Astrocyte of the spinal cord (primary cell): Measurements from ENCODE around the gene IFITM1.

Source experiments
- DNase-seq: peaks from one replicate; pipeline ENCODE4 v3.0.0; 2011; ENCODE audit warnings: low read depth, low spot score
- H3K4me3 ChIP-seq: 2 replicates; pipeline ENCODE4 v1.5.1; 2011; ENCODE audit warnings: low read depth, mild to moderate bottlenecking, low read length, moderate library complexity
- in situ Hi-C: cut with HindIII; loops from 2 replicates; pipeline ENCODE4 v1.10.0; 2017; ENCODE audit warnings: low sequenced_read_pairs
- TF ChIP-seq, protein P1 (sequence below): IDR thresholded peaks from 2 replicates; pipeline ENCODE4 v1.5.1; 2012; ENCODE audit warnings: low read depth, mild to moderate bottlenecking, low read length, inconsistent platforms

IFITM1 gene

DNA sequence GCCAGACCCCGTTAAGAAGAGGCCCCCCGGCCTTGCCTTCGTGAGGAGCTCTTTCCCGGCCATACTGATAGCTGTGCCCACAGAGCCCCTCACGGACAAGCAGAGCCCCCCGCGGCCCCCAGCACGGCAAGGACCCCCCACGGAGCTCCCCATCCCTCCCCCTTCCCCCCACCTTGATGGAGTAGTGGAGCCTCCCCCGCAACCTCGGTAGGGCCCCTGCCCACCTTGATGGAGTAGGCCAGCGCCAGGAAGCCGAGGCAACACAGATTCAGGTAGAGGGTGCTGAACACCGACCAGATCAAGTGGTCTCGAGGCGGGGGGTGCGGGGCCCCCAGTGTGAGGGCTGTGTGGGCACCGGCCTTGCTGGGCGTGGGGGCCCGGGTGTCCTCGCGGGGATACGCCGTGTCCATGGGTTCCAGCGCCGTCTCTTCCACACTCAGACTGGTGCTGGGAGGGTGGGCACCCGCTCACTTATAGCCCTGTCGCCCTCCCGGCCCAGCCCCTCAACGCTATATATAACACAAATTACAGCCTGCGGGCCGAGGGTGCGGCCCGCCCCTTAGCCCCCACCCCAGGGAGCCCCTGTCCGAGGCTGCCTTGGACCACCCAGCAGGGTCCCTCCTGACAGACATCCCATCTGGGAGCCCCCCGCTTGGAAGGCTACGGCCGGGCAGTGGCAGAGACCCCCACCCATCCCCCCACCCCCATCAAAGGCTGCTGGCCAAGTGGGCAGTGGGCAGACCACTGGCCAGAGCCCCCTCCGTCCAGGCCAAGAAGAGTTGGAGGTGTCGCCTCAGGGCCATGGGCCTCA lies 14.6 kb upstream of the IFITM1 start, which contains the start of gene IFITM5:
Gene IFITM5, minus strand, starts transcription at position 446 of the 811 bp plus-strand sequence. Its CDS starts 36 bp downstream, at position 410.
- in situ Hi-C loops: no loop called here
- H3K4me3 ChIP-seq: no peak within 1 kb of the TSS
- DNase-seq: no peak
- TF ChIP-seq, protein P1, sequence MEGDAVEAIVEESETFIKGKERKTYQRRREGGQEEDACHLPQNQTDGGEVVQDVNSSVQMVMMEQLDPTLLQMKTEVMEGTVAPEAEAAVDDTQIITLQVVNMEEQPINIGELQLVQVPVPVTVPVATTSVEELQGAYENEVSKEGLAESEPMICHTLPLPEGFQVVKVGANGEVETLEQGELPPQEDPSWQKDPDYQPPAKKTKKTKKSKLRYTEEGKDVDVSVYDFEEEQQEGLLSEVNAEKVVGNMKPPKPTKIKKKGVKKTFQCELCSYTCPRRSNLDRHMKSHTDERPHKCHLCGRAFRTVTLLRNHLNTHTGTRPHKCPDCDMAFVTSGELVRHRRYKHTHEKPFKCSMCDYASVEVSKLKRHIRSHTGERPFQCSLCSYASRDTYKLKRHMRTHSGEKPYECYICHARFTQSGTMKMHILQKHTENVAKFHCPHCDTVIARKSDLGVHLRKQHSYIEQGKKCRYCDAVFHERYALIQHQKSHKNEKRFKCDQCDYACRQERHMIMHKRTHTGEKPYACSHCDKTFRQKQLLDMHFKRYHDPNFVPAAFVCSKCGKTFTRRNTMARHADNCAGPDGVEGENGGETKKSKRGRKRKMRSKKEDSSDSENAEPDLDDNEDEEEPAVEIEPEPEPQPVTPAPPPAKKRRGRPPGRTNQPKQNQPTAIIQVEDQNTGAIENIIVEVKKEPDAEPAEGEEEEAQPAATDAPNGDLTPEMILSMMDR: no peak

DNA sequence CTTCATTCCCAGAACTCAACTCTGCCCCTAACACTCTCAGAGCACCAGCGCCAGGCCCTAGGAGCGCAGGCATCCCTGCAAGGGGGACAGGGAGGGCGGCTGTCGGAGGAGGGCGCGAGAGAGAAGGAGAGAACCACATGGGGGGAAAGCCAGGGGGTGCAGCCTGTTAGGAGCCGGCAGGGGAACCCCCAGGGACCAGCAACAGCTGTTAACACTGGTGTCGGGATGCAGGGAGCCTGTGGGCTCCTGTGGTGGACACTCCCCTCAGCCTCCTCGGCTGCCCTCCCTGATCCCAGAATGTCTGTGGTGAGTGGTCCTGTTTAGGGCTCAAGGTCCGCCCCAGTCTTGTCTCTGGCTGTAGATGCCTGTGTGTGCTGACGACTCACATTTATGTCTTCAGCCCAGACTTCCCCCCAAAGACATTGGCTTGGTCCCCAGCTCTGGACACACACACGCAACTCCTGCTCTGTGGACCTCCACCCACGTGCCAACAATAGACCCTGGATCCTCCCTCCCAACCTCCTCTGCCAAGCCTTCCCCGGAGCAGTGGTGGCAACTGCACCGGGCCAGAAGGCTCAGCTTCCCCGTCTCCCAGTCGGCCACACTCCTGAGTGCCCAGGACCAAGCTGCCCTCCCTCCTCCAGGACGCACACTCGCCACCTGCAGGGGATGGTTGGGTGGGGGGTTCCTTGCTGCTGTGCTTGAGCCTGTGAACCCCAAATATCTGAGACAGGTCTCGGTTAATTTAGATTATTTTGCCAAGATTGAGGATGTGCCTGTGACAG lies 13.7 kb upstream of the IFITM1 start:
- TF ChIP-seq, protein P1: no peak
- DNase-seq: no peak
- H3K4me3 ChIP-seq: no peak overlapping the region
- in situ Hi-C loops: no loop called here

DNA sequence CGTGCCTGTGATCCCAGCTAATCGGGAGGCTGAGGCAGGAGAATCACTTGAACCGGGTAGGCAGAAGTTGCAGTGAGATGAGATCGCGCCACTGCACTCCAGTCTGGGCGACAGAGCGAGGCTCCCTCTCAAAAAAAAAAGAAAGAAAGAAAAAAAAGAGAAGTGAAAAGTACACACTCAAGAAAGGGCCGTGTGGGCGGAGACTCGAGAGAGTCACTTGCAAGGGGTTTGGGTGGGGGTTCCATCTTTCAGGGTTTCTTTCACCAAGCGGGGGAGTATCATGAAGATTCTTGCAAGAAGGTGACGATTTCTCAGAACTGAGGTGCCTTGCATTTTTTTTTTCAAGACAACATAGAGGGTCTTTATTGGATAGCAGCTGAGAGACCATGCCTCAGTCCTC lies 10.5 kb upstream of the IFITM1 start:
- no peak overlapping the region for H3K4me3 ChIP-seq
- in situ Hi-C loops: no loop called here
- TF ChIP-seq, protein P1: no peak
- no peak for DNase-seq

DNA sequence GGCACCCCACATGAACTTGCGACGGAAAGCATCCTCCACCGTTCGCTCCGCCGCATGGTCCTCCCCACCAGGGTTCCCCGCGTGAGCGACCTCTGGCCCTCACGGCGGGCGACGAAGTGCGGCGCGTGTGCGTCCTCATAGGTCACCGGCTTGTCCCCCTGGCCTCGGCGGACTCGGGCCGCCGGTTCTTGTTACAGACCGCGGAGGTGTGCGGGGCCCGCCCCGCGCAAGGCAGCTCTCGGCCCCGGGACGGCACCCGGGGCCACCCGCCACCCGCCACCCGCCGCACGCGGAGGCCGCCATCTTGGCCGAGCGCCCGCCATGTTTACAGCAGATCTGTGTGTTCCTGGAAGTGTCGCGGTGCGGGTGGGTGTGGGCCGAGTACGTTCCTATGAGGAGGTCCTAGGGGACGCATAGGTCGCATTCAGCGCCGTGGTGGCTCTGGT lies 9.8 kb upstream of the IFITM1 start:
- no peak for DNase-seq

DNA sequence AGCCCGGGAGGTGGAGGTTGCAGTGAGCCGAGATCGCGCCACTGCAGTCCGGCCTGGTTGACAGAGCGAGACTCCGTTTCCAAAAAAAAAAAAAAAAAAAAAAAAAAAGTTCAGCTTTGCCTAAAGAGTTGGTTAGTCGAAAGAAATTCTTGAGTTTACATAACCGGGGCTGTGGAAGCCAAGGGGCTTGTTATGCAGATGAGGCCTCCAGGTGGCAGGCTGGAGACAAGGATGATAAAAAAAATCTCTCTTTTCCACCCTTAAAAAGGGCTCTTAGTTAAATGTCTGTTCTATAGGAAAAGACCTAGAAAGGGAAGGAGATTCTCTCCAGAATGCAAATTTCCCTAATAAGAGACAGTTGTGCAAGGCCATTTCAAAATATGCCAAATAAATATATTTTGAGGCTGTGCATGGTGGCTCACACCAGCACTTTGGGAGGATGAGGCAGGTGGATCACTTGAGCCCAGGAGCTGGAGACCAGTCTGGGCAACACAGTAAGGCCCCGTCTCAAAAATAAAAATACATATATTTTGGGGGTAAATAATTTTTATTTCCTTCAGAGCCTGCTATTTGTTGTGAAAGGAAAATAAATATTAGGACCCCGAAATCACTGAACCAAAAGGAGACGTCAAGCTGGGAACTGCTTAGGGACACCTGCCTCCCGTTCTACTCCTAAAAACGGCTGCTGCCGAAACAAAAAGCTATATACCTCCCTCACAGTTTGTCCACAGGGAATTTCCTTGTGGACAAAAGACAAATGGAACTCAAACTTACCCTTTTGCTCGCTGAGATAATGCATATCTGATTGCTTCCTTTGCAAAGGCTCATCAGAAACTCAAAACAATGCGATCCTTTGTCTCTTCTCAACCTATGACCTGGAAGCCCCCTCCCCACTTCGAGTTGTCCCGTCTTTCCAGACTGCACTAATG lies 8.7 kb upstream of the IFITM1 start:
- H3K4me3 ChIP-seq: no peak overlapping the region
- TF ChIP-seq, protein P1: peak; percentile 82
- in situ Hi-C loops: no loop called here
- peak; percentile 81 for DNase-seq

More for the DNA sequence above, 9.8 kb upstream of the IFITM1 start:
- TF ChIP-seq, protein P1: no peak
- H3K4me3 ChIP-seq: no peak overlapping the region
- in situ Hi-C loops: no loop called here

DNA sequence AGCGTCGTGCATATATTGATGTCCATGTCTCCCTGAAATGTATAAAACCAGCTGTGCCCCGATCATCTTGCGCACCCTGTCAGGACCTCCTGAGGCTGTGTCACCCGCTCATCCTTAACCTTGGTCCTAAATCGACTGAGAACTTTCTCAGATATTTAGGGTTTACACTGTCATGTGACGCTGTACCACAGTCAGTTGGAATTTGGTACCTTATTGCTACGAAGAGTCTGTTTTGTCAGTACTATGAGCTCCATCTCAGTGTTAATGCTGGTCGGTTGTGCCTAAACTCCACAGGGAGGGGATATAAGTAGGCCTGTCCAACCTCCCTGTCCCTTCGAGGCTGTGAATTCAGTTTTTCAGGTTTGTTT lies 8.0 kb upstream of the IFITM1 start:
- H3K4me3 ChIP-seq: no peak overlapping the region
- no peak for DNase-seq
- TF ChIP-seq, protein P1: no peak
- in situ Hi-C loops: no loop called here
